Fibroblast of the aortic adventitia (primary cell): ENCODE measurements around the gene CDON. TPM values are rescaled to one million over a fixed set of nuclear protein-coding genes. Genes with fewer than 3 reads are reported as not detected.
"Not testable (repeated sequence)": the region's sequence is repeated elsewhere in the genome, so short reads cannot be mapped to it uniquely, and the experiment has no call there.

ENCODE experiments used
- DNase-seq: peaks from one replicate; pipeline ENCODE4 v3.0.0-alpha.2; 2010; ENCODE audit warnings: low read depth
- H3K4me3 ChIP-seq: 2 replicates; pipeline ENCODE4 v1.5.1; 2011; ENCODE audit warnings: low read depth, mild to moderate bottlenecking, control low read depth, low read length, moderate library complexity
- total RNA-seq: library from RNA; depleted of rRNA; stranded (reverse); fragments of >200 nt; gene quantifications from 2 replicates; pipeline ENCODE4 v1.2.3, GENCODE V29; 2012; ENCODE audit warnings: low replicate concordance
- TF ChIP-seq, protein P1 (sequence below): IDR thresholded peaks from 2 replicates; pipeline ENCODE4 v1.5.1; 2011; ENCODE audit warnings: mild to moderate bottlenecking, low read length, control low read depth, inconsistent platforms; ENCODE audit not compliant: insufficient read depth

Gene CDON
- total RNA-seq, 1 donor = 54.4 TPM

DNA sequence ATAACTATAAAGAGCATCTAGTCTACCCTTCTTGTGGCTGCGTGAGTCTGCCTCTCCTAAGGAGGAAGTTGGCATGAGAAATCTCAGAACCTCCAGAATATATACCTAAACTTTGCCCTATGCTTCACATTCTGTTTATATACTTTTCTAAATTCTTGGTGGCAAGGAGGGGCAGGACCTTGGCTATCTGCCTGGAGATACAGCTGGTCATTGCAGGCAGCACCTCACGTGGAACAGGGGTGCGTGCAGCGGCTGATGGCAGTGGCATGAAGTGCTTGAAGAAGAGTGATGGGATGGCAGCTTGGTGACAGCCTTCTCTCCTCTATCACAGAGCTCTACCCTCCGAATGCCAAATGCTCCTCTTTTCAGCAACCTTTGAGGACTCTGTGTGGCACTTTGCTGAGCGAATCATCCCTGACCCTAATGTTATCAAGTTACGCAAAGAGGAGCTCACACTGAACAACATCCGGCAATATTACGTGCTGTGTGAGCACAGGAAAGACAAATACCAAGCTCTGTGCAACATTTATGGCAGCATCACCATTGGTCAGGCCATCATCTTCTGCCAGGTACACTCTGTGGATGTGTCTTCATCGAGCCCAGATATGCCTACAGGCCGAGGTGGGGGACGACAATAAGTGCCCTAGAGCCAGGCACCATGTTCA, 145.9 kb downstream of the CDON start:
- TF ChIP-seq, protein P1, sequence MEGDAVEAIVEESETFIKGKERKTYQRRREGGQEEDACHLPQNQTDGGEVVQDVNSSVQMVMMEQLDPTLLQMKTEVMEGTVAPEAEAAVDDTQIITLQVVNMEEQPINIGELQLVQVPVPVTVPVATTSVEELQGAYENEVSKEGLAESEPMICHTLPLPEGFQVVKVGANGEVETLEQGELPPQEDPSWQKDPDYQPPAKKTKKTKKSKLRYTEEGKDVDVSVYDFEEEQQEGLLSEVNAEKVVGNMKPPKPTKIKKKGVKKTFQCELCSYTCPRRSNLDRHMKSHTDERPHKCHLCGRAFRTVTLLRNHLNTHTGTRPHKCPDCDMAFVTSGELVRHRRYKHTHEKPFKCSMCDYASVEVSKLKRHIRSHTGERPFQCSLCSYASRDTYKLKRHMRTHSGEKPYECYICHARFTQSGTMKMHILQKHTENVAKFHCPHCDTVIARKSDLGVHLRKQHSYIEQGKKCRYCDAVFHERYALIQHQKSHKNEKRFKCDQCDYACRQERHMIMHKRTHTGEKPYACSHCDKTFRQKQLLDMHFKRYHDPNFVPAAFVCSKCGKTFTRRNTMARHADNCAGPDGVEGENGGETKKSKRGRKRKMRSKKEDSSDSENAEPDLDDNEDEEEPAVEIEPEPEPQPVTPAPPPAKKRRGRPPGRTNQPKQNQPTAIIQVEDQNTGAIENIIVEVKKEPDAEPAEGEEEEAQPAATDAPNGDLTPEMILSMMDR = no peak
- no peak for DNase-seq
- H3K4me3 ChIP-seq = no peak overlapping the region

DNA sequence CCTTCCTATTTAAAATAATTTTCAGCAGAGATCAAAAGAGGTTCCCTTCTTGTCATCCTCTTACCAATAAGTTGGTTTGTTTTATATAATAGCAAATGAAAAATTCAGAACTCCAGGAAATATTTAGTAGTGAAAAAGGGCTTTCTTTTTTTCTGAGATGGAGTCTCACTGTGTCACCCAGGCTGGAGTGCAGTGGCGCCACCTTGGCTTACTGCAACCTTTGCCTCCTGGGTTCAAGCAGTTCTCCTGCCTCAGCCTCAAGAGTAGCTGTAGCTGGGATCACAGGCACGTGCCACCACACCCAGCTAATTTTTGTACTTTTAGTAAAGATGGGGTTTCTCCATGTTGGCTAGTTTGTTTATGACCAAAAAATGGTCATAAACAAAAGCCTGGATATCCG, 148.1 kb downstream of the CDON start:
- not testable (repeated sequence) for DNase-seq, H3K4me3 ChIP-seq

- DNase-seq = no peak
- H3K4me3 ChIP-seq = no peak overlapping the region
- TF ChIP-seq, protein P1 = no peak
These were observed 152.3 kb downstream of the CDON start for GRCh38 chr11:125910226-125910849.

Other genes starting within 250 kb of the CDON start
- gene PATE4, start 229.6 kb downstream of the CDON start, total RNA-seq = not detected in 2 replicates
- 3.1 and 15.3 TPM in 2 replicates for gene HYLS1, start 175.2 kb downstream of the CDON start, total RNA-seq
- gene PUS3, start 159.7 kb downstream of the CDON start, total RNA-seq = 11.7 and 38.3 TPM in 2 replicates
- gene DDX25, start 158.4 kb downstream of the CDON start, total RNA-seq = under 0.01 TPM in 1 of 2 replicates, not detected in the other
- not detected in 2 replicates for gene VSIG10L2, start 116.8 kb downstream of the CDON start, total RNA-seq
- 24.2 and 50.2 TPM in 2 replicates for gene RPUSD4, start 148.8 kb upstream of the CDON start, total RNA-seq
- gene FAM118B, start 148.9 kb upstream of the CDON start, total RNA-seq = 14.7 and 32.9 TPM in 2 replicates
- 37.8 and 99.4 TPM in 2 replicates for gene SRPRA, start 206.0 kb upstream of the CDON start, total RNA-seq
- gene FOXRED1, start 206.3 kb upstream of the CDON start, total RNA-seq = 7.2 and 14.7 TPM in 2 replicates
- gene TIRAP, start 220.2 kb upstream of the CDON start, total RNA-seq = 2.9 and 5.8 TPM in 2 replicates
- gene DCPS, start 241.2 kb upstream of the CDON start, total RNA-seq = 4.3 and 11.4 TPM in 2 replicates